Right kidney (tissue), 1 donor: ENCODE results near the gene PTGFRN.
"Not testable (repeated sequence)": the region's sequence is repeated elsewhere in the genome, so short reads cannot be mapped to it uniquely, and the experiment has no call there.

ENCODE experiments used
- DNase-seq: peaks from one replicate; pipeline ENCODE4 v3.0.0-alpha.2; 2016

Gene PTGFRN

GRCh38 chr1:116971258-116971860, 61.6 kb downstream of the PTGFRN start:
- DNase-seq = no peak

- no peak for DNase-seq
These were observed 62.4 kb downstream of the PTGFRN start for GRCh38 chr1:116971965-116972673.

GRCh38 chr1:116972674-116973030, 62.9 kb downstream of the PTGFRN start:
- DNase-seq = no peak

GRCh38 chr1:116980309-116980708, 70.6 kb downstream of the PTGFRN start:
- DNase-seq = not testable (repeated sequence)

- DNase-seq = no peak
These were observed 71.9 kb downstream of the PTGFRN start for GRCh38 chr1:116981521-116982037.

- no peak for DNase-seq
These were observed 72.7 kb downstream of the PTGFRN start for GRCh38 chr1:116982319-116983004.

GRCh38 chr1:116983112-116983511, 73.4 kb downstream of the PTGFRN start:
- DNase-seq = no peak

- DNase-seq = no peak
These were observed 74.0 kb downstream of the PTGFRN start for GRCh38 chr1:116983678-116984077.

- DNase-seq = no peak
These were observed 74.9 kb downstream of the PTGFRN start for GRCh38 chr1:116984406-116985160.

GRCh38 chr1:116986421-116987255, 76.9 kb downstream of the PTGFRN start:
- DNase-seq = no peak

- DNase-seq = no peak
These were observed 77.5 kb downstream of the PTGFRN start for GRCh38 chr1:116987256-116987555.

- no peak for DNase-seq
These were observed 78.5 kb downstream of the PTGFRN start for GRCh38 chr1:116988248-116988647.

GRCh38 chr1:116988908-116989307, 79.2 kb downstream of the PTGFRN start:
- DNase-seq = no peak

GRCh38 chr1:116989835-116990234, 80.1 kb downstream of the PTGFRN start:
- no peak for DNase-seq

GRCh38 chr1:116990612-116991151, 81.0 kb downstream of the PTGFRN start:
- DNase-seq = no peak

- DNase-seq = no peak
These were observed 81.6 kb downstream of the PTGFRN start for GRCh38 chr1:116991171-116991845.

- DNase-seq = no peak
These were observed 82.2 kb downstream of the PTGFRN start for GRCh38 chr1:116991918-116992317.

GRCh38 chr1:116993286-116993685, 83.6 kb downstream of the PTGFRN start:
- no peak for DNase-seq

GRCh38 chr1:116994411-116994810, 84.7 kb downstream of the PTGFRN start:
- no peak for DNase-seq

GRCh38 chr1:116997066-116997465, 87.3 kb downstream of the PTGFRN start:
- DNase-seq = no peak

GRCh38 chr1:116997636-116998035, 87.9 kb downstream of the PTGFRN start:
- no peak for DNase-seq
